ENCODE results near the gene APCDD1L.

APCDD1L gene

GRCh38 chr20:58424218-58424969, 90.8 kb downstream of the APCDD1L start:
- TF ChIP-seq TAF1 (IDR thresholded peaks at IDR 0.05; ENCODE audit: borderline replicate concordance, insufficient read depth, low read length) (no peak), SIN3A (IDR thresholded peaks at IDR 0.05; ENCODE audit: borderline replicate concordance, insufficient read depth, low read length) (no peak)

- TF ChIP-seq POLR2AphosphoS5 (IDR thresholded peaks at IDR 0.05; ENCODE audit: low read depth, low read length): no peak
- TF ChIP-seq REST (IDR thresholded peaks at IDR 0.05; ENCODE audit: insufficient read depth in 1 of 2, low read depth in 2 of 2, low read length in 2 of 2): no peak
- no peak for TF ChIP-seq TAF1 (IDR thresholded peaks at IDR 0.05; ENCODE audit: borderline replicate concordance, insufficient read depth, low read length)
- TF ChIP-seq SIN3A (IDR thresholded peaks at IDR 0.05; ENCODE audit: borderline replicate concordance, insufficient read depth, low read length): no peak
These were observed 93.7 kb downstream of the APCDD1L start for GRCh38 chr20:58421497-58421850.

DNA sequence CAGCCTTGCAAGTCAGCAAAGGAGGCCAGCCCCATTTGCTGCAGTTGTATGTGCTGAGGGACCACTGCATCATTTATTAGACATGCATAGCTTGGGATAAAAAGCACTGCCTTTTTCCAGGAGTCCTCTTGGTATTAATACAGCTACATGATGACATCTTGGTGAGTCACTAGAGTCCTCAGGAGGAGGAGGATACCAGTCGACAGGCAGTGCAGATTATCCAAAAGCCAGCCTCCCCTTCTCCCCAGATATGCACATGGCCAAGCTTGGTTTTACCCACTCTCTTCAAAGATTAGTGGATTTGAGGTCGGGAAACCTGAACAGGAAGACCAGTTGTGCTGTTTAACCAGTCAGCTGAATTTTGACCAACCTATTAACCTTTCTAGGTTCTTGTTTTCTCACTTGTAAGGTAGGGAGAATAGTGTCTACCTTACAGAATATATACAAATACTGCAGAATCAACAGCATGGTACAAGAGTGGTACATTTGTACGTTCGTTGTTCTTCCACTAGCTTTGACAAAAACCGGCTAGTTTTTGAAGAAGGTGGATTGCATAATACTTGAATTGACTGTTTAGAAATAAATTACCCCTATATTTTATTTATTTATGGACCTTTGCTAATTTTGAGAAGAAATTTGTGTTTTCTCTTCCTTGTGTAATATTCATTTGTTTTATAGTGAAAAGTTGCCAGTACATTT, 94.3 kb downstream of the APCDD1L start:
- no peak for TF ChIP-seq TAF1 (IDR thresholded peaks at IDR 0.05; ENCODE audit: borderline replicate concordance, insufficient read depth, low read length)

DNA sequence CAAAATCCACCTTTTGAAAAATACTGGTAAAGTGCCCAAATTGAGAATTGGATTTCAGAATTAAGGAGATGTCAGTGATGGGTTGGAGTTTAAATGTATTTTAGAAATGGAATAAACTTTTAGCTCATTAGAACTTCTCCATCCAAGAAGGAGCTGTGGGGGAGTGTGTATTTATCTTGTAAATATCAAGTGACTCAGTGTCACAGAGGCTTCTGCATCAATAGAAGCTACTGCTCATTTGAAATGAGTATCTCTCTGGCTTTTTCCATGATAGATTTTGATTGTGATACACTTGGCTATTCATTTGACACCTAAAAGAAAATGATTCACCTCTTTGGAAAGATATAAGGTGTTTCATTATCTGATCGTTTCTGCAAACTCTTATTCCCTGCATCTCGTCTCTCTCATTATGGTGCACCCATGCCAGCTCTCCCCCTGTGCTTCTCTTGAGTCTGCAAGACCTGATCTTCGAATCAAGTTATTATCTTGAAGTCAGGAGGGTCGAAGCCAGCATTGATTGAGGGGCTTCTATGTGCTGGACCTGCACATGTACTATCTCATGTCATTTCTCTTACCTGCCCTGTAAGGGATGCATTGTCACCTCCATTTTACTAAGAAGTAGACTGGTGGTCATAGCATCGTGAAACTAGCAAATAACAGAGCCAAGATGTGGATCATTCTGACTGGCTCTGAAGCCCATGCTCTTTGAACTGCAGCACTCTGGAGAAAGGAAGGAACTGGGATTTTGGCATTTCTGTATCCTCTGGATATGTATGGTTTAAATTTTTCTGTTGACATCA, 96.0 kb downstream of the APCDD1L start:
- TF ChIP-seq SIN3A (IDR thresholded peaks at IDR 0.05; ENCODE audit: borderline replicate concordance, insufficient read depth, low read length) (no peak), REST (IDR thresholded peaks at IDR 0.05; ENCODE audit: insufficient read depth in 1 of 2, low read depth in 2 of 2, low read length in 2 of 2) (no peak), FOXP2 (optimal IDR thresholded peaks at IDR 0.05; ENCODE audit: borderline replicate concordance, extremely low read depth, extremely low read length, insufficient read depth) (no peak), POLR2AphosphoS5 (IDR thresholded peaks at IDR 0.05; ENCODE audit: low read depth, low read length) (no peak), TAF1 (IDR thresholded peaks at IDR 0.05; ENCODE audit: borderline replicate concordance, insufficient read depth, low read length) (no peak)

DNA sequence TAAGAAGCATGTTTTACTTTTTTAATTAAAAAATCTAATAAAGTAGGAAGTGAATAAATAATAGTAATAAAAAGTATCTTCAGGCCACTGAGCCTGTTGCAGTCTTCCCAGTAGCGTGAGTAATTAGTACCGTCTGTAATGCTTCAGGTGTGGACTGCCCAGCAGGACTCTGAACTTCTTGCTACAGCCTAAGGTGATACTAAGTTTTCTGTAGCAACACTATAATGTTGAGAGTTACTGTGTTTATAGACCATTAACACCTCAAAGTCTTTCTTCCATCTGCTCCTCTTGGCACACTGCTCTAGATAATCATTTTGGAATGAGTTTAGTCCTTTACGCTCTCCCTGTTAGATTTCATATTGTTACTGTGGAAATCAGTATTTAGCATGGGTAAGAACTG, 97.8 kb downstream of the APCDD1L start:
- no peak for TF ChIP-seq SIN3A (IDR thresholded peaks at IDR 0.05; ENCODE audit: borderline replicate concordance, insufficient read depth, low read length)
- TF ChIP-seq REST (IDR thresholded peaks at IDR 0.05; ENCODE audit: insufficient read depth in 1 of 2, low read depth in 2 of 2, low read length in 2 of 2): no peak
- TF ChIP-seq POLR2AphosphoS5 (IDR thresholded peaks at IDR 0.05; ENCODE audit: low read depth, low read length): no peak

- TF ChIP-seq FOXP2 (optimal IDR thresholded peaks at IDR 0.05; ENCODE audit: borderline replicate concordance, extremely low read depth, extremely low read length, insufficient read depth) (no peak), REST (IDR thresholded peaks at IDR 0.05; ENCODE audit: insufficient read depth in 1 of 2, low read depth in 2 of 2, low read length in 2 of 2) (no peak)
These were observed 98.4 kb downstream of the APCDD1L start for GRCh38 chr20:58416835-58417234.

All from PFSK-1 (cell line).